GM12878 (cell line): ENCODE data around the gene RNF40. TPM values are rescaled to one million over a fixed set of nuclear protein-coding genes. Genes with fewer than 3 reads are reported as not detected.

Experiments used
- CBX3 ChIP-seq: fragments of 200-600 bp; sonication (generic); IDR thresholded peaks from 2 replicates; pipeline ENCODE4 v1.6.1; 2016; ENCODE audit warnings: low read depth, borderline replicate concordance
- CREB1 ChIP-seq: IDR thresholded peaks from 2 replicates; pipeline ENCODE4 v1.6.1; 2012; ENCODE audit warnings: low read depth, mild to moderate bottlenecking, inconsistent platforms
- DPF2 ChIP-seq: fragments of 450-650 bp; IDR thresholded peaks from 2 replicates; pipeline ENCODE4 v1.6.1; 2017; ENCODE audit warnings: mild to moderate bottlenecking
- FOXM1 ChIP-seq: IDR thresholded peaks from 2 replicates; pipeline ENCODE4 v1.6.1; 2012; ENCODE audit warnings: low read depth, mild to moderate bottlenecking, inconsistent platforms, low read length, moderate library complexity
- IKZF1 ChIP-seq: fragments of 450-650 bp; conservative IDR thresholded peaks from 2 replicates; pipeline ENCODE4 v1.6.1; 2017; ENCODE audit warnings: antibody characterized with exemption, mild to moderate bottlenecking
- KDM1A ChIP-seq: fragments of 200-600 bp; sonication (generic); IDR thresholded peaks from 2 replicates; pipeline ENCODE4 v1.6.1; 2016; ENCODE audit warnings: borderline replicate concordance
- RB1 ChIP-seq: fragments of 450-650 bp; formaldehyde crosslinking; IDR thresholded peaks from 2 replicates; pipeline ENCODE4 v1.6.1; 2017; ENCODE audit warnings: mild to moderate bottlenecking, borderline replicate concordance
- RFX5 ChIP-seq: IDR thresholded peaks from 2 replicates; pipeline ENCODE4 v1.6.1; 2011; ENCODE audit warnings: low read depth, low read length, improper control_type of control experiment
- SUZ12 ChIP-seq: fragments of 200-600 bp; sonication (generic); IDR thresholded peaks from one replicate; pipeline ENCODE4 v1.6.1; 2018; ENCODE audit warnings: antibody characterized with exemption, mild to moderate bottlenecking; ENCODE audit not compliant: unreplicated experiment
- TBL1XR1 ChIP-seq: IDR thresholded peaks from 2 replicates; pipeline ENCODE4 v1.6.1; 2012; ENCODE audit warnings: low read depth, low read length, improper control_type of control experiment
- YY1 ChIP-seq: IDR thresholded peaks from 2 replicates; pipeline ENCODE4 v1.6.1; 2011; ENCODE audit warnings: low read depth, mild to moderate bottlenecking, low read length
- ZNF217 ChIP-seq: fragments of 450-650 bp; IDR thresholded peaks from 2 replicates; pipeline ENCODE4 v1.6.1; 2017; ENCODE audit warnings: antibody characterized with exemption, mild to moderate bottlenecking
- polyA plus RNA-seq, 11 experiments: library from polyadenylated mRNA; depleted of rRNA in 4 of 11; unstranded in 6 of 11; stranded (reverse) in 5 of 11; fragments of >200 nt; fragmentation: Nextera tagmentation in 4 of 11; fragmentation: Illumina TruSeq in 1 of 11; extraction: Ambion mirVana in 4 of 11; extraction: Trizol in 1 of 11; gene quantifications; 1 replicate in 1 of 11; 2 replicates in 10 of 11; pipeline versions ENCODE4 v1.2.1 to v1.2.3, GENCODE V29; 2011 to 2016; ENCODE audit warnings: inconsistent platforms in 2 of 11, missing spikeins in 2 of 11, low read depth in 1 of 11
- total RNA-seq, 4 experiments: library from RNA; depleted of rRNA in 3 of 4; stranded (reverse); fragments of >200 nt in 3 of 4; fragmentation: Illumina TruSeq in 1 of 4; extraction: Trizol in 1 of 4; gene quantifications; 2 replicates each; pipeline versions ENCODE4 v1.2.1 to v1.2.3, GENCODE V29; 2013 to 2021
- TF ChIP-seq, protein P1 (sequence below): fragments of 450-650 bp; formaldehyde crosslinking; IDR thresholded peaks from 2 replicates; pipeline ENCODE4 v1.4.0; 2020; ENCODE audit warnings: mild to moderate bottlenecking, moderate library complexity
- TF ChIP-seq, protein P2 (sequence below): IDR thresholded peaks from 2 replicates; pipeline ENCODE4 v1.6.1; 2012; ENCODE audit warnings: low read depth, low read length, improper control_type of control experiment
- TF ChIP-seq, protein P3 (sequence below): fragments of 450-650 bp; IDR thresholded peaks from 2 replicates; pipeline ENCODE4 v1.6.1; 2018; ENCODE audit warnings: borderline replicate concordance, mild to moderate bottlenecking; ENCODE audit not compliant: partially characterized antibody

RNF40 gene
- total and polyA plus RNA-seq, 10 of the 15 experiments (the other 5 are each of a cell fraction or from before 2014, with no cell fraction given), result 3.7 to 97.6 (median 58.4) TPM

DNA sequence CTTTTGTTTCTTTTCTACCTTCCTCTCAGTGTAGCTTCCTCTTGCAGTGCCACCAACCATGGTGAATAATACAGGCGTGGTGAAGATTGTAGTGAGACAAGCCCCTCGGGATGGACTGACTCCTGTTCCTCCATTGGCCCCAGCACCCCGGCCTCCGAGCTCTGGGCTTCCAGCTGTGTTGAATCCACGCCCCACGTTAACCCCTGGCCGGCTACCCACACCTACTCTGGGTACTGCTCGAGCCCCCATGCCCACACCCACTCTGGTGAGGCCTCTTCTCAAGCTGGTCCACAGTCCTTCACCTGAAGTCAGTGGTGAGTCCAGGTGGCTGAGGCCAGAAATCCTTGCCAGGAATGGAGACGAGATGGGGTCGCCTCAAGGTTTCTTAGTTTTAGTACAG, 39.2 kb upstream of the RNF40 start (continued):
- TF ChIP-seq, protein P1, sequence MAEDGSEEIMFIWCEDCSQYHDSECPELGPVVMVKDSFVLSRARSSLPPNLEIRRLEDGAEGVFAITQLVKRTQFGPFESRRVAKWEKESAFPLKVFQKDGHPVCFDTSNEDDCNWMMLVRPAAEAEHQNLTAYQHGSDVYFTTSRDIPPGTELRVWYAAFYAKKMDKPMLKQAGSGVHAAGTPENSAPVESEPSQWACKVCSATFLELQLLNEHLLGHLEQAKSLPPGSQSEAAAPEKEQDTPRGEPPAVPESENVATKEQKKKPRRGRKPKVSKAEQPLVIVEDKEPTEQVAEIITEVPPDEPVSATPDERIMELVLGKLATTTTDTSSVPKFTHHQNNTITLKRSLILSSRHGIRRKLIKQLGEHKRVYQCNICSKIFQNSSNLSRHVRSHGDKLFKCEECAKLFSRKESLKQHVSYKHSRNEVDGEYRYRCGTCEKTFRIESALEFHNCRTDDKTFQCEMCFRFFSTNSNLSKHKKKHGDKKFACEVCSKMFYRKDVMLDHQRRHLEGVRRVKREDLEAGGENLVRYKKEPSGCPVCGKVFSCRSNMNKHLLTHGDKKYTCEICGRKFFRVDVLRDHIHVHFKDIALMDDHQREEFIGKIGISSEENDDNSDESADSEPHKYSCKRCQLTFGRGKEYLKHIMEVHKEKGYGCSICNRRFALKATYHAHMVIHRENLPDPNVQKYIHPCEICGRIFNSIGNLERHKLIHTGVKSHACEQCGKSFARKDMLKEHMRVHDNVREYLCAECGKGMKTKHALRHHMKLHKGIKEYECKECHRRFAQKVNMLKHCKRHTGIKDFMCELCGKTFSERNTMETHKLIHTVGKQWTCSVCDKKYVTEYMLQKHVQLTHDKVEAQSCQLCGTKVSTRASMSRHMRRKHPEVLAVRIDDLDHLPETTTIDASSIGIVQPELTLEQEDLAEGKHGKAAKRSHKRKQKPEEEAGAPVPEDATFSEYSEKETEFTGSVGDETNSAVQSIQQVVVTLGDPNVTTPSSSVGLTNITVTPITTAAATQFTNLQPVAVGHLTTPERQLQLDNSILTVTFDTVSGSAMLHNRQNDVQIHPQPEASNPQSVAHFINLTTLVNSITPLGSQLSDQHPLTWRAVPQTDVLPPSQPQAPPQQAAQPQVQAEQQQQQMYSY (CRISPR knock-in tag), result no peak
- TF ChIP-seq TBL1XR1 (no peak), FOXM1 (no peak), ZNF217 (no peak), IKZF1 (no peak), SUZ12 (no peak), RB1 (no peak), KDM1A (no peak), CREB1 (no peak), CBX3 (no peak), YY1 (no peak), RFX5 (no peak), DPF2 (no peak)
- TF ChIP-seq, protein P2, sequence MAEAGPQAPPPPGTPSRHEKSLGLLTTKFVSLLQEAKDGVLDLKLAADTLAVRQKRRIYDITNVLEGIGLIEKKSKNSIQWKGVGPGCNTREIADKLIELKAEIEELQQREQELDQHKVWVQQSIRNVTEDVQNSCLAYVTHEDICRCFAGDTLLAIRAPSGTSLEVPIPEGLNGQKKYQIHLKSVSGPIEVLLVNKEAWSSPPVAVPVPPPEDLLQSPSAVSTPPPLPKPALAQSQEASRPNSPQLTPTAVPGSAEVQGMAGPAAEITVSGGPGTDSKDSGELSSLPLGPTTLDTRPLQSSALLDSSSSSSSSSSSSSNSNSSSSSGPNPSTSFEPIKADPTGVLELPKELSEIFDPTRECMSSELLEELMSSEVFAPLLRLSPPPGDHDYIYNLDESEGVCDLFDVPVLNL, result no peak
- TF ChIP-seq, protein P3, sequence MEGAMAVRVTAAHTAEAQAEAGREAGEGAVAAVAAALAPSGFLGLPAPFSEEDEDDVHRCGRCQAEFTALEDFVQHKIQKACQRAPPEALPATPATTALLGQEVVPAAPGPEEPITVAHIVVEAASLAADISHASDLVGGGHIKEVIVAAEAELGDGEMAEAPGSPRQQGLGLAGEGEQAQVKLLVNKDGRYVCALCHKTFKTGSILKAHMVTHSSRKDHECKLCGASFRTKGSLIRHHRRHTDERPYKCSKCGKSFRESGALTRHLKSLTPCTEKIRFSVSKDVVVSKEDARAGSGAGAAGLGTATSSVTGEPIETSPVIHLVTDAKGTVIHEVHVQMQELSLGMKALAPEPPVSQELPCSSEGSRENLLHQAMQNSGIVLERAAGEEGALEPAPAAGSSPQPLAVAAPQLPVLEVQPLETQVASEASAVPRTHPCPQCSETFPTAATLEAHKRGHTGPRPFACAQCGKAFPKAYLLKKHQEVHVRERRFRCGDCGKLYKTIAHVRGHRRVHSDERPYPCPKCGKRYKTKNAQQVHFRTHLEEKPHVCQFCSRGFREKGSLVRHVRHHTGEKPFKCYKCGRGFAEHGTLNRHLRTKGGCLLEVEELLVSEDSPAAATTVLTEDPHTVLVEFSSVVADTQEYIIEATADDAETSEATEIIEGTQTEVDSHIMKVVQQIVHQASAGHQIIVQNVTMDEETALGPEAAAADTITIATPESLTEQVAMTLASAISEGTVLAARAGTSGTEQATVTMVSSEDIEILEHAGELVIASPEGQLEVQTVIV, result no peak
